Measurements from ENCODE around the gene SP2. TPM values are rescaled to one million over a fixed set of nuclear protein-coding genes. Genes with fewer than 3 reads are reported as not detected.

The SP2 gene
- total and polyA plus RNA-seq, 2 of the 13 experiments (the other 11 are each of a cell fraction or from before 2014, with no cell fraction given) = 1.4 to 4.8 TPM

GRCh38 chr17:47850692-47851573 is 45.1 kb upstream of the SP2 start, which contains the start of gene SP6 (continued):
- TF ChIP-seq ZBTB14 (CRISPR knock-in tag; IDR thresholded peaks at IDR 0.05) (no peak), ZNF331 (CRISPR knock-in tag; IDR thresholded peaks at IDR 0.05) (peak; percentile 27; the same call in 1 of the 2 replicates), IRX3 (CRISPR knock-in tag; IDR thresholded peaks at IDR 0.05; ENCODE audit: borderline replicate concordance, low read depth) (no peak), CTCF (CRISPR knock-in tag; IDR thresholded peaks at IDR 0.05) (peak; percentile 72), NCOA2 (CRISPR knock-in tag; IDR thresholded peaks at IDR 0.05) (no peak; the same call in 1 of the 2 replicates), AHR (CRISPR knock-in tag; IDR thresholded peaks at IDR 0.05) (no peak), BRCA1 (CRISPR knock-in tag; IDR thresholded peaks at IDR 0.05) (no peak), MXI1 (IDR thresholded peaks at IDR 0.05; ENCODE audit: borderline replicate concordance, low read depth, low read length) (peak; percentile 39; the same call in 1 of the 3 replicates), HDAC6 (IDR thresholded peaks at IDR 0.05; ENCODE audit: low read depth, low read length) (no peak), CBX2 (IDR thresholded peaks at IDR 0.05; ENCODE audit: low read depth, low read length) (no peak), CBX2 (CRISPR knock-in tag; IDR thresholded peaks at IDR 0.05; ENCODE audit: low read depth) (peak; percentile 91), NONO (IDR thresholded peaks at IDR 0.05) (no peak), NONO (CRISPR knock-in tag; conservative IDR thresholded peaks at IDR 0.05) (peak; percentile 67), SMARCC2 (IDR thresholded peaks at IDR 0.05) (no peak), THRA (CRISPR knock-in tag; IDR thresholded peaks at IDR 0.05; ENCODE audit: borderline replicate concordance) (no peak), ELF3 (CRISPR knock-in tag; IDR thresholded peaks at IDR 0.05) (peak; percentile 40; the same call in 1 of the 2 replicates), ZC3H4 (CRISPR knock-in tag; IDR thresholded peaks at IDR 0.05; ENCODE audit: borderline replicate concordance) (no peak), AKAP8 (CRISPR knock-in tag; IDR thresholded peaks at IDR 0.05) (no peak), BRD4 (CRISPR knock-in tag; IDR thresholded peaks at IDR 0.05) (no peak), TSC22D2 (CRISPR knock-in tag; IDR thresholded peaks at IDR 0.05; ENCODE audit: borderline replicate concordance) (no peak)
- TF ChIP-seq, protein P1, sequence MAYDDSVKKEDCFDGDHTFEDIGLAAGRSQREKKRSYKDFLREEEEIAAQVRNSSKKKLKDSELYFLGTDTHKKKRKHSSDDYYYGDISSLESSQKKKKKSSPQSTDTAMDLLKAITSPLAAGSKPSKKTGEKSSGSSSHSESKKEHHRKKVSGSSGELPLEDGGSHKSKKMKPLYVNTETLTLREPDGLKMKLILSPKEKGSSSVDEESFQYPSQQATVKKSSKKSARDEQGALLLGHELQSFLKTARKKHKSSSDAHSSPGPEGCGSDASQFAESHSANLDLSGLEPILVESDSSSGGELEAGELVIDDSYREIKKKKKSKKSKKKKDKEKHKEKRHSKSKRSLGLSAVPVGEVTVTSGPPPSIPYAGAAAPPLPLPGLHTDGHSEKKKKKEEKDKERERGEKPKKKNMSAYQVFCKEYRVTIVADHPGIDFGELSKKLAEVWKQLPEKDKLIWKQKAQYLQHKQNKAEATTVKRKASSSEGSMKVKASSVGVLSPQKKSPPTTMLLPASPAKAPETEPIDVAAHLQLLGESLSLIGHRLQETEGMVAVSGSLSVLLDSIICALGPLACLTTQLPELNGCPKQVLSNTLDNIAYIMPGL (CRISPR knock-in tag; IDR thresholded peaks at IDR 0.05; ENCODE audit: borderline replicate concordance in 1 of 2, low read depth in 1 of 2) = peak; percentile 86 to 88
- TF ChIP-seq, protein P2, sequence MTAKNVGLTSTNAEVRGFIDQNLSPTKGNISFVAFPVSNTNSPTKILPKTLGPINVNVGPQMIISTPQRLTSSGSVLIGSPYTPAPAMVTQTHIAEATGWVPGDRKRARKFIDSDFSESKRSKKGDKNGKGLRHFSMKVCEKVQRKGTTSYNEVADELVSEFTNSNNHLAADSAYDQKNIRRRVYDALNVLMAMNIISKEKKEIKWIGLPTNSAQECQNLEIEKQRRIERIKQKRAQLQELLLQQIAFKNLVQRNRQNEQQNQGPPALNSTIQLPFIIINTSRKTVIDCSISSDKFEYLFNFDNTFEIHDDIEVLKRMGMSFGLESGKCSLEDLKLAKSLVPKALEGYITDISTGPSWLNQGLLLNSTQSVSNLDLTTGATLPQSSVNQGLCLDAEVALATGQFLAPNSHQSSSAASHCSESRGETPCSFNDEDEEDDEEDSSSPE (CRISPR knock-in tag; IDR thresholded peaks at IDR 0.05) = peak; percentile 77

Data from HepG2 (cell line).